Adrenal gland (tissue), 12 donors: ENCODE results near the gene PLXNA2. TPM values are rescaled to one million over a fixed set of nuclear protein-coding genes. Genes with fewer than 3 reads are reported as not detected.
A peak's percentile ranks its signal among the peaks of the same experiment; 100 is the strongest.

Experiments
- DNase-seq, 7 donors: peaks; one replicate each; pipeline ENCODE4 v3.0.0-alpha.2; 2019 to 2020
- H3K27ac ChIP-seq, 5 donors: fragments of 200-600 bp; sonication (generic) in 4 of 5; 1 replicate in 3 of 5; 2 replicates in 2 of 5; pipeline versions ENCODE4 v1.5.1 to v1.8.0; 2016 to 2020; ENCODE audit warnings: mild to moderate bottlenecking in 1 of 5
- H3K27me3 ChIP-seq: fragments of 200-600 bp; 2 replicates; pipeline ENCODE4 v1.8.0; 2021
- H3K36me3 ChIP-seq, 2 donors: fragments of 200-600 bp; replicated peaks in 1 of 2; 1 replicate in 1 of 2; 2 replicates in 1 of 2; pipeline versions ENCODE4 v1.5.1 to v1.8.0; 2018 to 2022
- H3K4me1 ChIP-seq, 2 donors: fragments of 200-600 bp; replicated peaks in 1 of 2; 1 replicate in 1 of 2; 2 replicates in 1 of 2; pipeline versions ENCODE4 v1.5.1 to v1.8.0; 2018 to 2021
- H3K4me3 ChIP-seq, 4 donors: fragments of 200-600 bp; sonication (generic) in 3 of 4; one replicate each; pipeline ENCODE4 v1.5.1; 2016 to 2018
- H3K9me3 ChIP-seq, 3 donors: fragments of 200-600 bp; sonication (generic) in 1 of 3; replicated peaks in 1 of 3; 1 replicate in 2 of 3; 2 replicates in 1 of 3; pipeline versions ENCODE4 v1.5.1 to v1.8.0; 2016 to 2021
- CTCF ChIP-seq, 6 experiments: fragments of 450-650 bp in 4 of 6; fragments of 200-600 bp in 2 of 6; sonication (generic) in 1 of 6; IDR thresholded peaks; 1 replicate in 5 of 6; 2 replicates in 1 of 6; pipeline versions ENCODE4 v1.5.1 to v1.8.0; 2016 to 2021; ENCODE audit warnings: antibody characterized with exemption in 6 of 6, mild to moderate bottlenecking in 2 of 6, moderate library complexity in 1 of 6
- POLR2A ChIP-seq, 2 donors: fragments of 450-650 bp; IDR thresholded peaks; one replicate each; pipeline ENCODE4 v1.6.1; 2017; ENCODE audit warnings: antibody characterized with exemption in 2 of 2, mild to moderate bottlenecking in 2 of 2, moderate library complexity in 1 of 2
- WGBS, 4 donors: extraction: QIAGEN DNeasy Blood & Tissue Kit in 2 of 4; methylation state at CpG; one replicate each; pipeline versions ENCODE4 v1.1.5 to v1.1.7; 2013 to 2017; 5-methylcytosine and 5-hydroxymethylcytosine counted together
- intact Hi-C, 2 donors: fragments of 100-400 bp; cut with DNase I; formaldehyde crosslinking; loops; one replicate each; pipeline versions ENCODE4 v1.14.1 to v1.15.0; 2022 to 2023
- polyA plus RNA-seq, 3 donors: library from polyadenylated mRNA; stranded (reverse); fragments of 200-250 nt in 2 of 3; fragments of 350-450 nt in 1 of 3; fragmentation: Illumina TruSeq in 1 of 3; extraction: RNeasy Lipid Tissue Mini Kit (QIAGEN cat#74804) in 1 of 3; gene quantifications; one replicate each; pipeline ENCODE4 v1.2.3, GENCODE V29; 2013 to 2014
- total RNA-seq, 9 donors: library from RNA; depleted of rRNA in 4 of 9; stranded (reverse); fragments of >200 nt in 4 of 9; fragments of 120-200 nt in 1 of 9; fragmentation: NEBNext Ultra II Directional in 1 of 9; extraction: Animal tissue kit (Norgen Biotek cat#: 25700) in 1 of 9; gene quantifications; one replicate each; pipeline versions ENCODE4 v1.1.0 to v1.2.4, GENCODE V29; 2013 to 2023
- donor health status: healthy with polysubstance abuse.
- donor health status: Bipolar disorder and iron deficiency.
- donor health status: DM: yes; HTN: yes; CAD: no.
- donor health status: DM: no; HTN: no; CAD: no.
- donor health status: DM: no; HTN: no; CAD: no.
- donor health status: DM: yes; HTN: yes; CAD: no.

The PLXNA2 gene
- total and polyA plus RNA-seq, 12 donors = 2.7 to 9.4 (median 4.5) TPM

DNA sequence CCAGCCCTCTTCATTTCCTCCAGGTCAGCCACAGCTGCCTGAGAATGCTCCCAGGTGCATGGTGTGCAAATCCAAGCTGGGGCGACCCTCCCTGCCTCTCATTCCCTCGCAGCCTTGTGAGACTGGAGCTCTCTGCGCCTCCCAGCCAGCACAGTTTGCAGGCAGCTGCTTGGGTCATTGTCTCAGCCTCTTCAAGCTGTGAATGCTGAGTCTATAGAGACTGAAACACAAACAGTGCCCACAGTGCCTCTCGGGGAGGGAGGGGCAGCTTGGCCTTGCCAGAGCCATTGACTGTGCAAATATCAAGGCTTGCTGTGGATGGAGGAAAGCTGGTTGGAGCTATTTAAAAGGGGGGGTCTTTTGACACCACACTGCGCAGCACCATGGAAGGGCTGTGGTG, 10.6 kb downstream of the PLXNA2 start:
- TF ChIP-seq POLR2A (IDR thresholded peaks at IDR 0.05) (no peak), CTCF (IDR thresholded peaks at IDR 0.05) (no peak)
- peaks cover 0 to 14% of the 10 kb centered on the region in 2 donors for H3K4me1 ChIP-seq
- no peaks in the 10 kb centered on the region for H3K9me3 ChIP-seq
- intact Hi-C loops = no loop called here
- H3K27ac ChIP-seq = no peak overlapping the region
- DNase-seq = no peak
- H3K4me3 ChIP-seq = no peak overlapping the region
- no peaks in the 10 kb centered on the region for H3K27me3 ChIP-seq
- 78 to 100% (median 85%) methylated on average over 4 to 5 of the region's 5 CpGs for WGBS, 4 donors
- H3K36me3 ChIP-seq = no peaks in the 10 kb centered on the region

GRCh38 chr1:208232662-208233038, 11.5 kb downstream of the PLXNA2 start:
- no peak overlapping the region for H3K4me3 ChIP-seq
- H3K27ac ChIP-seq = no peak overlapping the region
- no peaks in the 10 kb centered on the region for H3K27me3 ChIP-seq
- no peak for DNase-seq
- no peaks in the 10 kb centered on the region for H3K9me3 ChIP-seq
- WGBS, 4 donors = 82 to 100% (median 97%) methylated on average over 3 of the region's 3 CpGs
- peaks cover 0 to 18% of the 10 kb centered on the region in 2 donors for H3K4me1 ChIP-seq
- TF ChIP-seq CTCF (IDR thresholded peaks at IDR 0.05) (no peak), POLR2A (IDR thresholded peaks at IDR 0.05) (no peak)
- intact Hi-C loops = no loop called here
- no peaks in the 10 kb centered on the region for H3K36me3 ChIP-seq

DNA sequence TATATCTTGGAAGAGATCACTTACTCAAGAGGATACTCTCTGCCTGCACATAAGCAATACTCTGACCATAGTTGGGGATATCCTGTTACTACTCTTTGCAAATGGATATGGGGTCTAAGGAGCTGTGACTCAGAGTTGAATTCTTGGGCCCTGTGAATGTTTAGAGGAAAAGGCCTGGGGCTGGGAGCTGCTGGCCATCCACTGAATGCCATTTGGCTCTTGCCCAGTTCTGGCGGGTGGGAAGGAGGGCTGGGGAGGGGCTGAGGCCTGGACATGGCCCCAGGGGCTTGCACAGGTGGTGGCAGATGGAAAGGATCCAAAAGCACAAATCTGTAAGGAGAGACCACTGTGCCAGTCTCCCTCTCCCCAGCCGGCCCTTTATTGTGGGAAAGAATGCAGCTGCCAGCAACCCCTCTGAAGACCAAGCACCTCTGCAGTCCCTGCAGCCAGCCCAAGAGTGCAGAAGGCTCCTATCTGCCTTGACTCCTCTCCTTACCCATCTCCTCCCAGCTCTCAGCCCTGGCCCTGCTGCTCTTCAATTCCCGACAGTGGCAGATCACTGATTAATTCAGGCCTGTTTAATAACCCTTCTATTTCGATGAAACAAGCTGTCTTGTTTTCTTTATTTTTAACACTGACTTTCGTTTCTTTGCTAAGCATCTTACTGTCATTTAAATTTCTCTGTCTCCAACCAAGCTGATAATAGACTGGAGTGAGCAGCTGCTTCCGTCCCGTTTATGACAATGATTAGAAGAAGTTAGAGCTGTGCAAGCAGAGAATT, 12.1 kb downstream of the PLXNA2 start:
- intact Hi-C loops = no loop called here
- H3K36me3 ChIP-seq = no peaks in the 10 kb centered on the region
- peaks cover 0 to 23% of the 10 kb centered on the region in 2 donors for H3K4me1 ChIP-seq
- no peaks in the 10 kb centered on the region for H3K27me3 ChIP-seq
- DNase-seq = no peak
- no peaks in the 10 kb centered on the region for H3K9me3 ChIP-seq
- WGBS, 4 donors = 68 to 76% (median 72%) methylated on average over 6 to 7 of the region's 7 CpGs
- peak overlapping the region in 1 of 5 donors; percentile 22 for H3K27ac ChIP-seq
- TF ChIP-seq CTCF (IDR thresholded peaks at IDR 0.05) = no peak
- no peak for TF ChIP-seq POLR2A (IDR thresholded peaks at IDR 0.05)
- no peak overlapping the region for H3K4me3 ChIP-seq

- no peak overlapping the region for H3K4me3 ChIP-seq
- peaks cover 0 to 27% of the 10 kb centered on the region in 2 donors for H3K4me1 ChIP-seq
- no peak overlapping the region for H3K27ac ChIP-seq
- 80 to 86% (median 84%) methylated on average over 15 of the region's 15 CpGs for WGBS, 4 donors
- DNase-seq = no peak
- TF ChIP-seq CTCF (IDR thresholded peaks at IDR 0.05) (no peak), POLR2A (IDR thresholded peaks at IDR 0.05) (no peak)
- no peaks in the 10 kb centered on the region for H3K36me3 ChIP-seq
- H3K27me3 ChIP-seq = no peaks in the 10 kb centered on the region
- intact Hi-C loops = no loop called here
- H3K9me3 ChIP-seq = no peaks in the 10 kb centered on the region
These were observed 13.3 kb downstream of the PLXNA2 start for GRCh38 chr1:208230668-208231529.
